Immature natural killer cell (primary cell): Measurements from ENCODE around the gene PRAC1. TPM values are rescaled to one million over a fixed set of nuclear protein-coding genes. Genes with fewer than 3 reads are reported as not detected.

Source experiments
- DNase-seq, 3 donors: peaks; one replicate each; pipeline ENCODE4 v3.0.0; 2022; ENCODE audit warnings: mixed read lengths in 1 of 3
- H3K27ac Mint-ChIP-seq, 6 donors: one replicate each; pipeline ENCODE4 v1.8.0; 2020; ENCODE audit warnings: mixed read lengths in 6 of 6, mild to moderate bottlenecking in 5 of 6, inconsistent platforms in 4 of 6, moderate library complexity in 3 of 6
- H3K27me3 Mint-ChIP-seq, 3 donors: one replicate each; pipeline ENCODE4 v1.8.0; 2020 to 2021; ENCODE audit warnings: low read depth in 3 of 3, mild to moderate bottlenecking in 3 of 3, mixed read lengths in 3 of 3, moderate library complexity in 3 of 3, inconsistent platforms in 1 of 3
- H3K36me3 Mint-ChIP-seq, 3 donors: one replicate each; pipeline ENCODE4 v1.8.0; 2020; ENCODE audit warnings: mixed read lengths in 3 of 3, inconsistent platforms in 2 of 3, mild to moderate bottlenecking in 2 of 3
- H3K4me1 Mint-ChIP-seq, 2 donors: one replicate each; pipeline ENCODE4 v1.8.0; 2020; ENCODE audit warnings: inconsistent platforms in 2 of 2, mild to moderate bottlenecking in 2 of 2, mixed read lengths in 2 of 2, moderate library complexity in 1 of 2
- H3K4me3 Mint-ChIP-seq, 5 donors: one replicate each; pipeline ENCODE4 v1.8.0; 2020; ENCODE audit warnings: mild to moderate bottlenecking in 5 of 5, mixed read lengths in 5 of 5, inconsistent platforms in 3 of 5, moderate library complexity in 3 of 5
- H3K9me3 Mint-ChIP-seq, 6 donors: one replicate each; pipeline ENCODE4 v1.8.0; 2020; ENCODE audit warnings: mild to moderate bottlenecking in 6 of 6, mixed read lengths in 6 of 6, inconsistent platforms in 4 of 6, moderate library complexity in 3 of 6
- polyA plus RNA-seq, 3 donors: library from polyadenylated mRNA; unstranded; fragments of 300-500 nt; fragmentation: Illumina TruSeq; gene quantifications; one replicate each; pipeline ENCODE4 v1.2.3, GENCODE V29; 2021

Gene PRAC1
- not detected for polyA plus RNA-seq

DNA sequence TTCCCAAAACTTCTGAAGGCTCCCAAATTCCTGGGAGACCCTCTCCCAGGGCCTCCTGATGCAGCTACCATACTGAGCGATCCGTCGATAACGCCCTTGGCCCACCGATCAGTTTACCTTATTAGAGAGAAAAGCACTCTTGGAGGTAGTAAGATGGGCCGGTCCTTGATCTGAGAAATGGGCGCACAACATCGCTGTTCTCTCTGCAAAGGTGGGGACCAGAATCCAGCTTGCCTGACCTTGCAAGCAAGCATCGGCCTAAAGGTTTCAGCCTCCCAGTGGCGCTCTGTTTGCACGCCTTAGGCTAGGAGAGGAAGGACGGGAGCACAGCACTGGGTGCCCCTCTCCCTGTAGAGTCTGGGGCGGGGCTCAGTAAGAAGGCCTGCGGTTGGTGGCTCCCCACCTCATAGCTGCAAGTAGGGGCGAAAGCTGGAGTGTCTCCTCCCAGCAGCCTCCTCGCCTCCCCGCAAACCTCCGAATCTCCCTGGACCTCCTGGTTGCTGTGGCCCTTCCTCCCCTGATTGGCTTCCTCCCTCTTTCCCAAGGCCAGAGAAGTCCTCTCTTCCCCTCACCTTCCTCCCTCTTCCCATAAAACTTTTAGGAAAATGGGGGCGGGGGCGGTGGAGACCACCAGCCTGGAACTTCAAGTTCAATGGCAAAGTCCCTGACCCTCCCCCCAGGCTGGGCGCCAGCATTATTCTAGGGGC, at the start of gene PRAC1:
TSS of gene PRAC1 (minus strand) at position 318 of the 707 bp plus-strand sequence. CDS start at position 192, 126 bp downstream.
- peaks cover 0 to 6% (median 0%) of the 10 kb centered on the region in 6 donors for H3K9me3 Mint-ChIP-seq
- no peak for DNase-seq
- peaks cover 60 to 94% (median 85%) of the 10 kb centered on the region in 3 donors for H3K27me3 Mint-ChIP-seq
- peaks cover 0 to 3% (median 0%) of the 10 kb centered on the region in 3 donors for H3K36me3 Mint-ChIP-seq
- H3K4me3 Mint-ChIP-seq = peak within 1 kb of the TSS; percentile 18 to 86 (median 78)
- no peak within 1 kb of the TSS for H3K27ac Mint-ChIP-seq
- peaks cover 36 to 51% of the 10 kb centered on the region in 2 donors for H3K4me1 Mint-ChIP-seq

DNA sequence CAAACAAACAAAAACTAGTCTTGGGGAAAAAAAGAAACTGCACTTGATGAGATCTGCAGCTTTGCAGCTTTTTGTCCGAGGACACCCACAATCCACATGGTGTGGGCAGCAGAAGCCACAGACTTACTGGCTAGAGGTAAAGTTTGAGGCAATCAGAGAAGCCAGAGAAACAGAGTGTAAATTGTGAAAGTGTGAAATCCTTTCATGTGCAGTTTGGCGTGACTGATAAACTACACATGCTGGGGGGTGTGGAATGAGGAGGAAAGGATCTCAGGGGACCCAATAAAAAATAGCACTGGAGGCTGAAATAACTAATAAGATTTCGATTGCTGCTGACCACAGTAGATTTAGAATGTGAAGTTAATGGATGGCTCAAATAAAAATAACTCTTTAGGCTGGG, 48.6 kb upstream of the PRAC1 start:
- H3K27ac Mint-ChIP-seq = no peak overlapping the region
- no peak overlapping the region for H3K4me3 Mint-ChIP-seq

DNA sequence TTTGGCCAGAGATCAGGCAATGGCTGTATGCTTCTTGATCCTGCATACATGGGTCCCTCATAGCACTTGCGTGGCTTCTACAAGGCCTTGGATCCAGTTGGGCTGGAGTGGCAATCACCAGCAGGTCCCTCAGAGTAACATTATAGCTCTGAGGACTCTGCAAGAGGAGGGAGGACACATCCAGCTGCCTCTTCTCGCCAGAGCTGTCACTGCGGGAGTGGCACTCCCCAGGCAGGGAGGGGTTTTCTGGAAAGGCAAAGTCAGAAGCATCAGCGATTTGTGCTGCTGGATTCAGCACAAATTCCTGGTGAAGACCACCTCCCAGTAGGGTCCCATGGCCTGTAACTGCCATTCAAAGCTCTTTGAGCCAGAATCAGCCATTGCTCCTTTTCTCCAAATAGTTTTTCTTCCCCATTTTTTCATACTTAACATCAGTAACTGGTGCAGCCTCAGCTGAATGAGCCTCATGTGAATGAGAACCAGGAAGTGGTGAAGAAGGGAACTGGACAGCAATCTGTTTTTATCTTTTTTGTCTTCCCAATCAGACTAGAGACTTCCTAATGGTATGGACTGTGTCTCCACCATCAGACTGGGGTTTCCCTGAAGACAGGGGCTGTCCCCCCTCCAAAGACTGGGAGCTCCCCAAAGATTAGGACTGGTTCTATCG, 46.8 kb upstream of the PRAC1 start:
- no peaks in the 10 kb centered on the region for H3K9me3 Mint-ChIP-seq
- H3K4me3 Mint-ChIP-seq = no peak overlapping the region
- no peak for DNase-seq
- no peak overlapping the region for H3K27ac Mint-ChIP-seq
- H3K4me1 Mint-ChIP-seq = no peaks in the 10 kb centered on the region
- H3K36me3 Mint-ChIP-seq = no peaks in the 10 kb centered on the region
- peaks cover 6 to 15% (median 8%) of the 10 kb centered on the region in 3 donors for H3K27me3 Mint-ChIP-seq

More for the DNA sequence above, 48.6 kb upstream of the PRAC1 start:
- no peak for DNase-seq
- Mint-ChIP-seq H3K27me3 (peaks cover 7 to 25% (median 11%) of the 10 kb centered on the region in 3 donors), H3K4me1 (no peaks in the 10 kb centered on the region), H3K36me3 (no peaks in the 10 kb centered on the region), H3K9me3 (no peaks in the 10 kb centered on the region)

DNA sequence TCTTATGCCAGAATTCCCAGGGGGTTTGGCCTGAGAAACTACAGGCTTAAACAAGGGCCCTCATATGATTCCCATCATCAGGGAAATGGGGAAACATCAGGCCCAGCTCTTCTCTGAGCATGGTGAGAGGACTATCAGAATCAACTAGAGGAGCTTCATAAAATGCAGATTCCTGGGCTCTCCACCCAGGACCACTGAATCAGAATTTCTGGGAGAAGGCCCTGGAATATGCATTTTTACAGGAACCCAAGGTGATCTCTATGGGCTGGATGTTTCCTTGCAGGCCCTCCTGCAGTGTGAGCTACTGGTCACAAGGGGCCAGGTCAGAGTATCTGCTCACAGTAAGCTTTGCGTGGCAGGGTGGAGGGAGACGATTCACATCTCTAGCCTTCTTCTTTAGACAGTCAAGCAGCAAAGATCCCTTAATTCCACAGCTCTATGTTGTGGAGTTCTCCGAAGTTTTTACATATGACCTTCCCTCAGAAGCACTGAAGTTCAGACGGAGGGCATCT, 45.0 kb upstream of the PRAC1 start:
- no peak for DNase-seq
- H3K4me3 Mint-ChIP-seq = no peak overlapping the region
- peaks cover 5 to 7% (median 6%) of the 10 kb centered on the region in 3 donors for H3K27me3 Mint-ChIP-seq
- no peaks in the 10 kb centered on the region for H3K9me3 Mint-ChIP-seq
- H3K4me1 Mint-ChIP-seq = no peaks in the 10 kb centered on the region
- no peak overlapping the region for H3K27ac Mint-ChIP-seq
- H3K36me3 Mint-ChIP-seq = no peaks in the 10 kb centered on the region

DNA sequence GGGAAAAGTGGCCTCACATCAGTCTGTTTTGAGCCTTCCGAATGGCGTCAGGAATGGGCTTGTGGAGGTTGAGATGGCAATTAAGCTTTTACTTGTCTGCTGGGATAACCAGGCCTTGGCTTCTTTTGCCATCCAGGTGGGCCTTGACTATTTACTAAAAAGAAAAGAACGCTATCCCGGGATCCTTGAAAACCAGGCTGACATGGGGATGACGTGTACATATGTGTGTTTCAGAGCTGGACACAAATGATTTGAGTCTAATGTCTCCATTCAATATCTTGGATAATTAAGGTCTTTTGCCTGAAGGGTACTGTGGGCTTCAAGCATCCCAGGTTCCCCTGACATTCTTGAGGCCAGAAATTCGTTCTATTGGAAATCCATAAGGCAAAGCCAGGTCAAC, 38.8 kb upstream of the PRAC1 start:
- no peak for DNase-seq
- Mint-ChIP-seq H3K27me3 (peaks cover 12 to 26% (median 21%) of the 10 kb centered on the region in 3 donors), H3K36me3 (no peaks in the 10 kb centered on the region), H3K4me3 (no peak overlapping the region), H3K27ac (no peak overlapping the region), H3K4me1 (no peaks in the 10 kb centered on the region), H3K9me3 (no peaks in the 10 kb centered on the region)

DNA sequence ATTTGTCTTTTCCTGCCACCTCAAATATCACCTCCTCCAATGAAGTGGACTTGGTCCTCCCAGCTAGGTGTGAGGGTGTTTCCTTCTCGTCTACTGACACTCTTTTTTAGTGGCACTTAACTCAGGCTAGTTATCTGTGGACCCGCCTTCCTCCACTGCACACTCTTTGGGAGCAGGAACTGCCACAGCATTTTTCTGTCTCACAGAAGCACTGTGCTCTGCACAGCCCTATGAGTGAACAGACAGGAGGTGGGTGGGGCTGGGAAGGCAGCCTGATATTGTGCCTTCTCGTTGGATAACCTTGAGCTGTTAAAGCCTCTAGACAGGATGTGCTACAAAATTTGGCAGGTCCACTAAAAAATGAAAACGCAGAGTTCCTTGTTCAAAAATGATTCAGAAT, 38.1 kb upstream of the PRAC1 start:
- H3K27ac Mint-ChIP-seq = no peak overlapping the region
- no peaks in the 10 kb centered on the region for H3K36me3 Mint-ChIP-seq
- peaks cover 12 to 32% (median 21%) of the 10 kb centered on the region in 3 donors for H3K27me3 Mint-ChIP-seq
- no peak for DNase-seq
- H3K9me3 Mint-ChIP-seq = no peaks in the 10 kb centered on the region
- H3K4me1 Mint-ChIP-seq = no peaks in the 10 kb centered on the region
- H3K4me3 Mint-ChIP-seq = no peak overlapping the region

DNA sequence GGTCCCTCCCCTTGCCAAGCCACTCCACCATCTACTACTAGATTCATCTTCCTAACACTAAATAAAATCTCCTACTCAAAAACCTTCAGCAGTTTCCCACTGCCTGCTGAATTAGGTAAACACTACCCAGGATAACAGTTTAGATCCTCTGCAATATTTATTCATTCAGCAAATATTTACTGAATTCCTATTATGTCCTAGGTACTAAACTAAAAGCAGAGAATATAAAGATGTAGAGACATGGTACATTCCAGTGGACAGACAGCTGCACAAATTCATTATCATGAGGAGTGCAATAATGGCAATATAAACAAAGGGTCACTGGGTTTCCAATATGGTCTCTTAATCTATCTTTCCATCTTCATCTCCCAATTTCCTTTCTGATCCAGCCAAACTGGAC, 37.0 kb upstream of the PRAC1 start:
- Mint-ChIP-seq H3K27ac (no peak overlapping the region), H3K4me1 (no peaks in the 10 kb centered on the region), H3K36me3 (no peaks in the 10 kb centered on the region), H3K9me3 (no peaks in the 10 kb centered on the region), H3K4me3 (no peak overlapping the region), H3K27me3 (peaks cover 17 to 39% (median 25%) of the 10 kb centered on the region in 3 donors)
- no peak for DNase-seq

DNA sequence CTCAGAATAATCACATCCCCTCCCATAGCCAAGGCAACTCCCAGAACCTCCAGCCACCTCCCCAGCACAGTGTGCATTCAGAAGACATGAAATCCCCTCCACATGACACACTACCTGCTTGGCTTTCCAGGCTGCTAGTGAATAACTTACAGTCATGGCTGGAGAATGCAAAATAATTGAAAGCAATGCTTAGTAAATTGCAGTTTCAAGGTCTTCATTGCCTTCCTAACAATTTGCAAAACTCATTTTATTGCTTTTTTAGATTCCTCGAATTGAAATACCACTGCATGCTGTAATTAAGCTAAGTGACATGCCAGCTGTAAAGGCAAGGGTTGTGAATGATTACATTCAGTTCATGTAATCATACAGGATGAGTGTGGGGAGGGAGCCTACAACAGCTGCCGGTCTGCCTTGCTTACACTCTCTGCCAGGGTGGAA, 35.2 kb upstream of the PRAC1 start:
- peaks cover 0 to 1% (median 0%) of the 10 kb centered on the region in 6 donors for H3K9me3 Mint-ChIP-seq

DNA sequence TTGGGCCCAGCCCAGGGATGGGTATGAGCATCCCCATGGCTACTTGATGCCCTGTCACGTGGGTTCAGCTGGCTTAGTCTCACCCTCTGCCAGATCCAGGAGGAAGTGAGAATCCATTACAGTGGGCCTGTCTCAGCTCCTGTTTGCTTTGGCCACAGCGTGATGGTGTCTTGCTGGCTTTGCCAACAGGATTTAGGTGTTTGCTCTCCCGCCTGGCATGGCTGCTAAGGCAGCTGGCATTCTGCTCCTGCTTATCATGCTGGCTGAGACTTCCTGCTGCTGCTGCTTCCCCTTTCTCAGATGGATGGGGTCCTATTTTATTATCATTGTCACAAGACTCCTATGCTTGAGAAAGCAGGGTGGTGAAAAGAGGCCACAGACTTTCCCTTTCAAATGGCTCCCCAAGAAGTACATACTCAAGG, 34.5 kb upstream of the PRAC1 start:
- no peak overlapping the region for H3K27ac Mint-ChIP-seq
- no peak overlapping the region for H3K4me3 Mint-ChIP-seq
- peaks cover 26 to 53% (median 40%) of the 10 kb centered on the region in 3 donors for H3K27me3 Mint-ChIP-seq
- H3K9me3 Mint-ChIP-seq = peaks cover 0 to 1% (median 0%) of the 10 kb centered on the region in 6 donors
- H3K4me1 Mint-ChIP-seq = no peaks in the 10 kb centered on the region
- no peaks in the 10 kb centered on the region for H3K36me3 Mint-ChIP-seq
- DNase-seq = no peak

More for the DNA sequence above, 35.2 kb upstream of the PRAC1 start:
- no peak overlapping the region for H3K4me3 Mint-ChIP-seq
- no peak for DNase-seq
- H3K27ac Mint-ChIP-seq = no peak overlapping the region
- no peaks in the 10 kb centered on the region for H3K4me1 Mint-ChIP-seq
- no peaks in the 10 kb centered on the region for H3K36me3 Mint-ChIP-seq
- peaks cover 22 to 52% (median 36%) of the 10 kb centered on the region in 3 donors for H3K27me3 Mint-ChIP-seq

DNA sequence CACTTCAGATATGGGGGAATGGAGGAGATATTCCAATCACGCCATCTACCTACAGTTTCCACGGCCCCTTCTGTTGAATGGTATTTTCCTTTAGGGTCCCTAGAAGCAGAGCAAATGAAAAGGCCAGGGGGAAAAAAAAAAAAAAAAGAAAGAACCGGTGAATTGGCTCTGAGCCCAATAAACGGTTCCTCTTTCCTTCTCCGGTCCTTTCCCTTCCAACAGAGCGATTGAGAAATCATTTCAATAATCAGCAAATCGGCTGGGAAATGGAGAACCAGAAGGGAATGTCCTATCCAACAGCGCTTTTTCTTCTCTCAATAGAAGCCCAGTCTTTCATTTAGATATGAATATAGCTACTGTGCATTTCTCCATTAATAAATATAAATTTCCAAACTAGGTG, 33.0 kb upstream of the PRAC1 start:
- peaks cover 0 to 1% (median 0%) of the 10 kb centered on the region in 6 donors for H3K9me3 Mint-ChIP-seq
- no peak overlapping the region for H3K4me3 Mint-ChIP-seq
- no peak overlapping the region for H3K27ac Mint-ChIP-seq

DNA sequence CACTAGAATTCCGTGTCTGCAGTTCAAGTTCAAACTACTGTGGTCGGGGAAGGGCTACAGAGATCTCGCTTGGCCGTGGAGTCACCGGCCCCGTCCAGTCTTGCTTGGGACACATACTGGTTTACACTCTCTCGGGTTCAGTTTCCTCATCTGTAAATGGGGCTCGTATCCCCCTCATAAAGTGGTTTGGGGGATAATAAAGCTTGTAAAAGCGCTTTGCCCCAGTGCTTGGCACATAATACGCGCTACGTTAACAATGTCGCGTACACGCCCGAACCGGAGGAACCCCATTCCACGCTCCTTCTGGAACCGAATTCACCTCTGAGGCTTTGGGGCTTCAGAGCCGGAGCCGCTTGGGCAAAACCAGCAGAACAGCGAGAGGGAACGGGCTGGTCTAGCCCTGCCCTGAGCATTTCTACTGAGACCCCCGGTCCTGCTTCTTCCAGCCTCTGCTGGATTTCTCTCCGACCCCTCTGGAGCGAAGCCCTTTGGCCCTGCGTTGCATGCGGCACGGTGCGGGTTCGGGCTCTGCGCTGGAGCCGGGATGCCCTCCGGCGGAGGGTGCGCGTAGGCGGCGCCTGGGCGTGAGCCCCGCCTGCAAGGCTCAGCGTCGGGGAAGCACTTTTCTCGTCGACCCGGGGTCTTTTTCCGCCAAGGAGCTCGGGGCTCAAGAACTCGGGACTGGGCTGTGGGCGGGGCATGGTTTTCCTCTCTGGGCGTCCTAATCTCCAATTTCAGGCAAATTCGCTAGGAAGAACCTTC, 32.4 kb upstream of the PRAC1 start:
- H3K4me3 Mint-ChIP-seq = peak overlapping the region in 1 of 5 donors; percentile 34
- H3K9me3 Mint-ChIP-seq = peaks cover 0 to 1% (median 0%) of the 10 kb centered on the region in 6 donors
- no peaks in the 10 kb centered on the region for H3K4me1 Mint-ChIP-seq
- H3K27ac Mint-ChIP-seq = no peak overlapping the region
- peaks cover 38 to 59% (median 49%) of the 10 kb centered on the region in 3 donors for H3K27me3 Mint-ChIP-seq
- no peaks in the 10 kb centered on the region for H3K36me3 Mint-ChIP-seq
- DNase-seq = no peak

More for the DNA sequence above, 33.0 kb upstream of the PRAC1 start:
- H3K27me3 Mint-ChIP-seq = peaks cover 33 to 59% (median 45%) of the 10 kb centered on the region in 3 donors
- DNase-seq = no peak
- H3K4me1 Mint-ChIP-seq = no peaks in the 10 kb centered on the region
- H3K36me3 Mint-ChIP-seq = no peaks in the 10 kb centered on the region

DNA sequence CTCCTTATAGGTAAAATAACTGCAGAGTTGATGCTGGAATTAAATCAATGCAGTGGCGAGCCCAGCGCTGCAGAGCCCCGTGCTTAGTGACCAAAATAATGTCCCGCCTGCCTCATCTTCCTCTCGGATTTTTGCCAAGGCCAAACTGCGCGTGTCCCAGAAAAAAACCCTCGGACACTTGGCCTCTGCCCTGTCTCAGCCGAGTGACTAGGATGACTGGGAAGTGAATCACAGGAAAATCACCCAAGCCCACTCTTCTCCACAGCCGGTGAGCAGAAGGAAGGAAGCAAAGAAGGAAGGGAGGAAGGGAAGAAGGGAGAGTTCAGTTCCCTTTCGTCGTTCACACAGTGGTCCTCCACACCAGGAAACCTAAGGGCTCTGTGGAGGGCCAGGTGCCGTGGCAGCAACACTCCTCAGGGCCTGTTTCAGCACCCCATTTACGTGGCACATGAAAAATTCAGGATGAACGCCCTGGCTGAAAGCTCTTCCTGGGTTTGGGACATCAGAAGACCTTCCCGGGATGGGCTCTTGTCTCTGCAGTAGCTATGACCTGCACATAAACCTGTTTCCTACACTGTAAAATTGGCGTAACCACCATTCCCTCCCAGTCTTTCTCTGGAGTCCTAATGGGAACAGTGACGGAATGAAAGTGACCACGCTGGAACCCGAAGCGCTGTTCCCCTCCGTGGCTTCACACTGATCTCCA, 31.6 kb upstream of the PRAC1 start:
- Mint-ChIP-seq H3K27me3 (peaks cover 45 to 59% (median 50%) of the 10 kb centered on the region in 3 donors), H3K9me3 (peaks cover 0 to 1% (median 0%) of the 10 kb centered on the region in 6 donors), H3K27ac (no peak overlapping the region), H3K4me1 (no peaks in the 10 kb centered on the region), H3K4me3 (peak overlapping the region in 1 of 5 donors; percentile 34), H3K36me3 (no peaks in the 10 kb centered on the region)
- DNase-seq = no peak
